GM21390 (cell line): ENCODE measurements around the gene CYP4X1.
"Not testable (repeated sequence)": the region's sequence is repeated elsewhere in the genome, so short reads cannot be mapped to it uniquely, and the experiment has no call there.

Experiments
- ATAC-seq: cut with Tn5 transposase; IDR thresholded peaks from one replicate; pipeline ENCODE4 v1.9.1; 2021; ENCODE audit not compliant: unreplicated experiment

Gene CYP4X1, protein sequence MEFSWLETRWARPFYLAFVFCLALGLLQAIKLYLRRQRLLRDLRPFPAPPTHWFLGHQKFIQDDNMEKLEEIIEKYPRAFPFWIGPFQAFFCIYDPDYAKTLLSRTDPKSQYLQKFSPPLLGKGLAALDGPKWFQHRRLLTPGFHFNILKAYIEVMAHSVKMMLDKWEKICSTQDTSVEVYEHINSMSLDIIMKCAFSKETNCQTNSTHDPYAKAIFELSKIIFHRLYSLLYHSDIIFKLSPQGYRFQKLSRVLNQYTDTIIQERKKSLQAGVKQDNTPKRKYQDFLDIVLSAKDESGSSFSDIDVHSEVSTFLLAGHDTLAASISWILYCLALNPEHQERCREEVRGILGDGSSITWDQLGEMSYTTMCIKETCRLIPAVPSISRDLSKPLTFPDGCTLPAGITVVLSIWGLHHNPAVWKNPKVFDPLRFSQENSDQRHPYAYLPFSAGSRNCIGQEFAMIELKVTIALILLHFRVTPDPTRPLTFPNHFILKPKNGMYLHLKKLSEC

DNA sequence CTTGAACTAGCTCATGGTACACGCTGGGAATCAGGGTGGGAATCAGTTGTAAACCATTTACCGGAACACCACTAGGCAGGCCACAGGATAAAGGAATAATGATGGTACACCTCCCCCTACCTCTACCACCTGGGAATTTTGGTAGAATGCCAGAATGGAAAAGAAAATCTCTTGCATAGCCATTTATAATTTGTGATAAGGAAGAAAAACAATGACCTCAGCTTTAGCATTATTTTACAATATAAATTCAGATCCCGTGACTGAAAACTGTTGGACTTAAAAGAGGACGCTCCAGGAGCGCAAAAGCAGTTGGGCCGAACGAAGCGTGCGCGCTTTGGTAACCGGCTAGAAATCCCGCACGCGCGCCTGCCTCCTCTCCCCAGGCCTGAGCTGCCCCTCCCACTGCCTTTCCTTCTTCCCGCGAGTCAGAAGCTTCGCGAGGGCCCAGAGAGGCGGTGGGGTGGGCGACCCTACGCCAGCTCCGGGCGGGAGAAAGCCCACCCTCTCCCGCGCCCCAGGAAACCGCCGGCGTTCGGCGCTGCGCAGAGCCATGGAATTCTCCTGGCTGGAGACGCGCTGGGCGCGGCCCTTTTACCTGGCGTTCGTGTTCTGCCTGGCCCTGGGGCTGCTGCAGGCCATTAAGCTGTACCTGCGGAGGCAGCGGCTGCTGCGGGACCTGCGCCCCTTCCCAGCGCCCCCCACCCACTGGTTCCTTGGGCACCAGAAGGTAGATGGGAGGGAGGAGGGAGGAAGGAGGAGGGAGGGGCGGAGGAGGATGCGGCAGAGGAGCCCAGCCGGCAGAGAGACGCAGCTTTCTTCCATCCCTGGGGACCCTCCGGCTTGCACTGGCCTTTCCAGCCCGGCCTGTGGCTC lies at the start of gene CYP4X1:
Gene CYP4X1 (plus strand): TSS at position 402 of the 873 bp plus-strand sequence. CDS start 149 bp downstream, at position 551.
- no peak for ATAC-seq

DNA sequence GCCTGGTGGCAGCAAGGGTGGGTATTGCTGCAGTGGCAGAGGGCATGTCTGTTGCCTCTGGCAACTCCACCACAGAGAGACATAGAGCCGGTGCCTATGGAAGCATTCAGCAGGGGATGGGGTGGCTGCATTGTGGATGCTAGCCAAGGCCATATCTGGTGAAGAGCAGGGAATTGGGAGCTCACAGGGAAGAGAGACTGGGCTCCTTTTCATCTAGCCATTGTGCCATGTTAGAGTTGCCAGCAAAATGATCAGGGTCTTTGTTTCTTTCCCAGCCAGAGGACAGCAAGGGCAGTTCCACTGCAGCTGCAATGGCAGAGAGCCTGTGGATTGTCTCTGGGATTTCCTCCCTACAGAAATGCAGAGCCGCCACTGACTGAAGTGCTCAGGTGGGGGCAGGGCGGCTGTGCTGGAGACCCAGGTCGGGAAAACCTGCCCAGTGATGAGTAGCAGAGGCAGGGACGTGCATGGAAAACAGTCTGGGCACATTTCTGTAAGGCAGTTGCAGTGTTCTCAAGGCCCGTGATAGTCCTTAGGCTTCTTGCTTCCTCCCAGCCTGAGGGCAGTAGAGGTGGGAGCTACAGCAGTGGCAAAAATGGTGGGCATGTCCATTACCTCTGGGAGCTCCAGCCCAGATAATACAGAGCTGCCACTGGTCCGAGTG lies 40.2 kb upstream of the CYP4X1 start:
- no peak for ATAC-seq

DNA sequence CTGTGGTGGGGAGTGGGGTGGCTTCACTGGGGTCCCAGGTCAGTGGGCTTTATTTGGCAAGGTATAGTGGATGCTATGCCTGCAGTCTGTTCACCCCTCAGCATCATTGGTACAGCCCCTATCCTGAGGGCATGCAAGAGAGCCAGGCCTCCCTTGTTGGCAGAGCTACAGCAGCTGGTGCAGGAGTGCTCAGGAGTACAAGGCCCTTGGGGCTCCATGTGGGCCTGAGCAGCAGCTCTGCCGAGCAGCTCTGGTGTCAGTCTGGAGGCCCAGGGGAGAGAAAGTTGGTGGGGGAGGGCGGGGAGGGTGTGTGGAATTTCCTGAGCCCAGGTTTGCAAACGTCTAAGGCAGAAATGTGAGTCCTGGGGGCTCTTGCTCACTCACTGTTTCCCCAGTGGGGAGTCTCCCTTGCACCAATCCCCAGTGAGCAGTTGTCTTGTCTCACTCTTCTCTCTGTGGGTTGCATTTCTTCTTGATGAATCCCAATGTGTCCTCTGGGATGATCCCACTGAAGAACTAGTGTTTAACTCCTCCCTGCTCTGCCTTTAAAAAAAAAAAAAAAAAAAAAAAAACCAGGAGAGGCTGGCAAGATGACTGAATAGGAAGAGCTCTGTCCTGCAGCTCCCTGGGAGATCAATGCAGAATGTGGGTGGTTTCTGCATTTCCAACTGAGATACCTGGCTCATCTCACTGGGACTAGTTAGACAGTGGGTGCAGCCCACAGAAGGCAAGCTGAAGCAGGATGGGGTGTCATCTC lies 39.5 kb upstream of the CYP4X1 start:
- no peak for ATAC-seq

DNA sequence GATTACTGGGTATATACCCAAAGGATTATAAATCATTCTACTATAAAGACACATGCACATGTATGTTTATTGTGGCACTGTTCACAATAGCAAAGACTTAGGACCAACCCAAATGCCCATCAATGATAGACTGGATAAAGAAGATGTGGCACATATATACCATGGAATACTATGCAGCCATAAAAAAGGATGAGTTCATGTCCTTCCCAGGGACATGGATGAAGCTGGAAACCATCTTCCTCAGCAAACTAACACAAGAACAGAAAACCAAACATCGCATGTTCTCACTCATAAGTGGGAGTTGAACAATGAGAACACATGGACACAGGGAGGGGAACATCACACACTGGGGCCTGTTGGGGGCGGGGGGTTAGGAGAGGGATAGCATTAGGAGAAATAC lies 32.9 kb upstream of the CYP4X1 start:
- not testable (repeated sequence) for ATAC-seq

DNA sequence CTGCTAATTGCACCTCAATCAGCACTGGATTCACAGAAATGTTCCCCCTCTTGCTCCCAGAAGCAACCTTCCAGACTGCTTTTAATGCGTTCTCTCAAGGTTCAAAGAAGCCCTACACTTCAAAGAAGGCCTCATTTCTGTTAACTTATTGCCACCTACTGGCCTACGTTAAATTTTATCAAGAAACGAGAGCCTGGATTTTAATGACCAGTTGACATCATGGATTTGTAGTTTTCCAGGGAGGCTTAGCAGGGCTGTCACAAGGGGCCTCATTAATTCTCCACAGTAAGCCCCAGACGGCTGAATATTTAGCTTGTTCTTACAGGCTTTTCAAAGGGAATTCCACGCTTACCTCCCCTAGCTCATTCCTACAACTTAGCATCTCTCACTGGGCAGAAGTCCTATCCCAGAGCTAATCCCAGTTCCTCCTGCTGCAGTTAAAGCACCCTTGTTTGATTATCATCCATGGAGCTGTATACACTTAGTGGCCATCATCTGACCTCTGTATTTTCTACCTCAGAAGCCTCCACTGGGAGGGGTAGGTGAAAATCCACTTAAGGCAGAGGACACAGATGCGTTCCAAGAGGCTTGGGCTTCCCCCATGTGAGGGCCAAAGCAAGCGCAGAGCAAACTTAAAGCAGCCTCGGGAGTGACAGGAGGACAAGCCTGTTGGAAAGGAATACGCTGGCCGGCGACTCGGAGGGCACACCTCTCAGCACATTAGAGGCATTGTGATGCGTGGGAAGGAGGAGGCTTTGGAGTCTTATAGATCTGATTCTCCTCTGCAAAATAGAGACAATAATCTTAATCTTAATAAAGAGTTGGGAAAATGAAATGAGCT lies 32.2 kb upstream of the CYP4X1 start:
- no peak for ATAC-seq

DNA sequence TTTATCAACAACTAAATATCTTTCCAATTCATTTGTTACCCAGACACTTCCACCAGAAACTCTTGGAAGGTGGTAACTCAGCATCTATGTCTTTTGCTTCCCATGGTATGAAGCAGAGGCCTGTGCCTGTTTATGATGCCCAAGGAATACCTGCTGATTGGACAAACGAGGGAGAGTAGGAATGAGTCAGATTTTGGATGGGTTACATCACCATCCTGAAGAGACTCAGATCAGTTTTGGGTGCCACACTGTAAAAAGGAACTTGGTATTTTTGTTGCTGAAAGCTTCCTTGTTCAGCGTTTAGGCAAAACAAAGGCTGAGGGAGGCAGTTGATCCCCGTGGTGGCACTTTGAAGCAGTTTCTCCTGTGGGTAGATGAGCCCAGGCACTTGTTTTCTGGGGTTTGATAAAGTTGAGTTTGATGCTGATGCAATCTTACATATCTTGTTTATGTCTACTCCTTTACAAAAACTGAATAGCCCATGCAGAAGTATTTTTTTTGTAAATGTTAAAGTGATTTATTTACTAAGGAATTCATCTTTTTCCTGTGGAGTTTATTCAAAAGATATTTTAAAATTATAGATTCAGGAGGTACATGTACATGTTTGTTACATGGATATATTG lies 26.7 kb upstream of the CYP4X1 start:
- no peak for ATAC-seq

DNA sequence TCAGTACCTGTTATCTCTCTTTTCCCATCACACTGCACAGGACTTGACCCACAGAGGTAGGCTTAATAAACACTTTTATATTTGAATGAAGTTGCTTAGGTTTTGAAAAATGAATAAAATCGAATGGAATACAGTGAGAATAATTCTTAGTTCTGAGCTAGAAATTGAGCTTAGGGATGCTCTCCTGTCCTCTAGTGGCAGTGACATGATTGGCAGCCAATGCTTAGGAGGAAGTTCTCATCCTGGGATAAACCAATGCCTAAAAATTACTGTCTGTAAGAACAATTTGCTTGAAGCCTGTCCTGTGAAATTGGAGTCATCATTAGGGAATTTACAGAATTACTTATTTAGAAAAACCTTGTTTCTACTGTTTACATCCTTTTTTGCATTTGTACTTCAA lies 21.3 kb upstream of the CYP4X1 start:
- no peak for ATAC-seq

DNA sequence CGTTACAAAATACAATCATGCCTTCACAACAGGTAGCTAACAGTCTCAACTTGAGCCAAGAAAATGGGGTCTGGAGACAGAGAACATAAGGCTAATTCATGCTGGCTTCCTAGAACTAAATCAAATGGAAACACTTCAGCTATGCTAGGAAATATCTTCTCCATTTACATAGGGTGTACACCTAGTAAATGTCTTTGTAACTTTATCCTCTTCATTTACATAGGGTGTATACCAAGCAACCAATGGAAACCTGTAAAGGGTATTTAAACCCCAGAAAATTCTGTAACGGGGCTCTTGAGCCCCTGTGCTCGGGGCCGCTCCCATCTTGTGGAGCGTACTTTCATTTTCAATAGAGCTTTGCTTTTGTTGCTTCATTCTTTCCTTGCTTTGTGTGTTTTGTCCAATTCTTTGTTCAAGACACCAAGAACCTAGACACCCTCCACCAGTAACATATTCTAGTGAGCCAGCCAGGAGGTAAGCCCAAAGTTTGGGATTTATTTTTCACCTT lies 19.5 kb upstream of the CYP4X1 start:
- no peak for ATAC-seq

DNA sequence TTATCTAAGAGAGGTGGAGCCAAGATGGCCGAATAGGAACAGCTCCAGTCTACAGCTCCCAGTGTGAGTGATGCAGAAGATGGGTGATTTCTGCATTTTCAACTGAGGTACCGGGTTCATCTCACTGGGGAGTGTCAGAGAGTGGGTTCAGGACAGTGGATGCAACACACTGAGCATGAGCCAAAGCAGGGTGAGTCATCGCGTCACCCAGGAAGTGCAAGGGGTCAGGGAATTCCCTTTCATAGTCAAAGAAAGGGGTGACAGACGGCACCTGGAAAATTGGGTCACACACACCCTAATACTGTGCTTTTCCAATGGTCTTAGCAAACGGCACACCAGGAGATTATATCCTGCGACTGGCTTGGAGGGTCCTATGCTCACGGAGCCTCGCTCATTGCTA lies 17.0 kb upstream of the CYP4X1 start:
- not testable (repeated sequence) for ATAC-seq

DNA sequence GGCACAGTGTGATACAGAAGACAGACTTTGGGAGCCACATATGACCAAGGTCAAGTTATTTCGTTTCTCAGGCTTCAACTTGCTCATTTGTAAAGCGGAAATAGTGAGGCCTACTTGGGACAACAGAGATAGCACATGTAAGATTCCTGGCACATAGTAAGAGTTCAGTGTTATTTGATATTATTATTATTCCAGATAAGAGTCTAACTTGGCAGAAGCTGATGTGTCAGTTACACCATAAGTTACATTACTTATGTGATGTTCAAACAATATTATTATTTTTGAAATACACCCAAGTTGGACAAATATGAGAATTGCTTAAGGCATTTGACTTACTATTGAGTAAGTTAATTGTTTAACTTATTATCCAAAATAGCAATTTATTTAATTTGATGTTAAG lies 10.2 kb upstream of the CYP4X1 start:
- ATAC-seq: no peak

DNA sequence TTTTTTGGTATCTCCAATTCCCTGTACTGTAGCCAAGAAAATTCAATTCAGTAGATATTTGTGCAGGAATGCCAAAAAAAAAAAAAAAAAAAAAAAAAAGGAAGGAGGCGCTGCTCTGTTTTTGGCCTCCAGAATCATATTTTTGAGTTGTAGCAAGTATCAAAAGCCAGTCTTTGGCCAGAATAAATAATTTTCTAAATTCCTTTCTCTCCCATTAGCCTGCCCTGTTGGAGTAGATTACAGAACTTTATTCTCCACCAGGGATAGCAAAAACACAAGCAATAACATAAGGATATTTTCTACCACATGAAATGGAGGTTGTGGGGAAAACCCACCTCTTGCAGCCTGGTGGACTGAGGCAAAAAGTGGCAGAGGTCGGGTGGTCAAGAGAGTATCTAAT lies 2.4 kb upstream of the CYP4X1 start:
- no peak for ATAC-seq

DNA sequence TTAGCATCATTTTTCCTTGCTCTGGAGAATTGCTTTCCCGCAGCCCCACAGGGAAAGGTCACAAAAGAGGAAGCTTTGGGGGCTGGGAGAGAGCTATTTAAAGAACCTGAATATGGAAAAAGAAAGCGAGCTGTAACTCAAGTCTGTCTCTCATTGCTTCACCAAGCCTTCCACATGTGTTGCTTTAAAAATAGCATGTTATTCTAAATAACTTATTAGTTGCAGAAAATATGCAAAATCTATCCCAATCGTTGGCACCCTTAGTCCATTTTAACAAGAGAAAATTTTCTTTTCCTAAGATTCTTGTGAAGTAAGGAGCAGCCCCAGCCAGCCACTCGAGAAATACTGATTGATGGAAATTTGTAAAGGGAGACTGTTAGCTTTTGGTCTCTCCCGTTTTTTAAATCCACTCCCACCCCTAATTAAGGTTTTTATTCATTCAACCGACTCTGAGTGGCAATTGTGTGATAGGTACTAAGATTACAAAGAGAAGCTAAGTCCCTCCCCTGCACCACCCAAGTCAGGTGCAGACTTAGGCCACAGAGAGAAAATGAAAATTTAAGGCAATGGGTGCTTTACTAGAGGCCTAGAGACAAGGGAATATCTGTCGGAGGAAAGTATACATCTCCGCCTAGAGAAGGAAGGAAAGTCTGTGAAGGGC lies 802 bp downstream of the CYP4X1 start:
- no peak for ATAC-seq

DNA sequence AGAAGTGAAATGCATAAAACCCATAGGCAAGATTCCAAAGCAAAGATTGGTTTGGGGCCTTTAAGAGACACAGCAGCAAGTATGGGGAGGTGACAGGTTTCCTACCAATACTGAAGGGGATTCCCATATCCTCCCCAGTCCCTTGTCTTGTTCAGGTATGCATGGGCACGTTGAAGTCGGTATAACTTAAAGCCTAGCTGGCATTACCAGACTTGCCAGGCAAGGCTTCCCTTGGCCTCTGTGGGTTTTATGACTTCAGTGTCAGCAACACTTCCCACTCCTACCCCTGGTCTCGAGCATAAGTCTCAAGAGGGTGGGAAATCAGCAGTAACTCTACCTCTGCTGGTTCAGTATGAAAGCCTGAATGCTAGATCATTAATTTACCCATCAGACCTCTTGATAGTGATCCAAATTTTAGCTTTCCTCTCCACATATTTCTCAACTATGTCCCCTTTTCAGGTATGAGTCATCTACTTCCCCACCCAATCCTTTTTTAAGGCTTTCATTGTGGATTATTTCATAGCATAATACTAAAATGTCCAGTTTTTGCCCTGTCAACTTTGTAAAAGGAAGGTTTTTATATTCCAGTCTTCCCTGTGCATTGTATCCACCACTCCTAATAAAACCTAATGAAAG lies 6.8 kb downstream of the CYP4X1 start:
- ATAC-seq: no peak

DNA sequence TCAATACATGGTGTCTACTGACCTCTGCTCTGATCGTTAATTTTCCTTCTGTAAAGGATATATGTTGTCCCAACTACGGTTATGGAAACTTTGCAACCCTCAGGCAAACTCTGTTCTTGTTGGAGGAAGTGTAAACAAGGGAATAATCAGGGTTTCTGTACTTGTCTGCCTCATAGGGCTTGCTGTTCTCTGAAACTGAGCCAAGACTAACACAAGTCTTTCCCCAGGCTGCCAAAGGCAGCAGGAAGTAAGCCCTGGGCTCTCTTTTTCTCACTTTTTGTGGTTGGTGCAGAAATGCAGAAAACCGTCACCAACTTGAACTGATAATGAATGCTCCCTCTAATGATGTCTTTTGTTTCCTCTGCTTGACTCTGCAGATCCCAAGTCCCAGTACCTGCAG lies 7.6 kb downstream of the CYP4X1 start:
- ATAC-seq: no peak

DNA sequence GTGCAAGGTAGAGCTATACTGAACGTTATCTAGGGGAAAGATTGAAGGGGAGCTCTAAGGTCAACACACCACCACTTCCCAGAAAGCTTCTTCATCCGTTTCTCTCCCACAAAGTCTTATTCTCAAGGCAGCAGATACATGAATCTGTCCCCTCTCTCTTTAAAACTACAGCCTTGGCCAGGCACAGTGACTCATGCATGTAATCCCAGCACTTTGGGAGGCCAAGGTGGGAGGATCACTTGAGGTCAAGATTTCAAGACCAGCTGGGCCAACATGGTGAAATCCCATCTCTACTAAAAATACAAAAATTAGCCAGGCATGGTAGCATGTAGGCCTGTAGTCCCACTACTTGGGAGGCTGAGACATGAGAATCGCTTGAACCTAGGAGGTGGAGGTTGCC lies 8.1 kb downstream of the CYP4X1 start:
- ATAC-seq: no peak

DNA sequence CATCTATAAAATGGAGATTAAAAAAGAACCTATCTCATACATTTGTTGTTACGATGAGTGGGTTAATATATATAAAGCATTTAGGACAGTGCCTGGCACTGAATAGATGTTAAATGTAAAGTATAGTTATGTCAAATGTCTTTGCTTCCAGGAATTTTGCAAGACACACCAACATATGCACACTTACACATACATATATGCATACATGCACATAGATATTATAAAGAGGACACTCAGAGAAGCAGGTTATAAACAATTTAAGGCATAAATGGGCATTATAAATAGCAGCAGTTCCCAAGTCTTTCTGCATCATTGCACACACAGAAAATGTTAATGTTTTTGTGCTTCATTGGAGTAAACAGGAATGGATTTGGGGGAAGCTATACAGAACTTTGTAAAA lies 13.3 kb downstream of the CYP4X1 start:
- no peak for ATAC-seq

DNA sequence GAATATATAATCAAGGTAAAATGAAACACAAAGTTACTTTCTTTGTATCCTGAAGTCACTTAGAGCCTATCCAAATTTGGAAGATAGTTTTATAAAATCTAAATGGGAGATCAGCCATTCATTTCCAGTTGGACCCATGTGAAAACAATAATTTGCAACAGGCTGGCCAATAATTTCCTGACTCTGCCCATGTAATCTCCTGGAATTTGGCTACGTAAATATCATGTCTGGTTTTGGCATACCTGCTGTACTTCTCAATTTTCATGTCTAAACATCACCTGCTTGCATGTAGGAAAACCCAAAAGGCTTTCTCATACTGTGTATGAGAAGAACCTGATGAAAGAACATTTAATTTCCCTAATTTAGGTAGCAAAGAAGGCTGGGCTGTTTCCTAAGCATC lies 35.9 kb downstream of the CYP4X1 start:
- no peak for ATAC-seq

DNA sequence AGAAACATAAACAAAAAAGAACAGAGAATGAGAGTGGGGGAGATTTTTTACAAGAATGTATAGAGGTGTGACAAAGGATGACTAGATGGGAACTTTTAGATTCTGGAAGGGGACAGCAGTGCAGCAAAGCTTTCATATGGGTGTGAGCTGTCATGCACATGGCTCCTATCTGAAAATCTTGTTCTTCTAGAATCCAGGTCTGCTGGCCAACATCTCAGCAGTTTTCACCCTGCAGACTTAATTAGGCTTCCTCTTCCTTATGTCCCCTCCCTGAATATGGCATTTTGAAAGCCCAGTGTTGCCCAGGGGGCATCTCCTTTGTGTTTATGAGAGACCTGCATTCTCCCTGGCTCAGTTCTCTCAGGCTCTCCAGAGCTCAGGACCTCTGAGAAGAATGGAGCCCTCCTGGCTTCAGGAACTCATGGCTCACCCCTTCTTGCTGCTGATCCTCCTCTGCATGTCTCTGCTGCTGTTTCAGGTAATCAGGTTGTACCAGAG lies 43.7 kb downstream of the CYP4X1 start, which contains the start of gene CYP4Z1:
Gene CYP4Z1 (plus strand): TSS at position 135 of the 498 bp plus-strand sequence. CDS start 260 bp downstream, at position 395.
- no peak for ATAC-seq
